Putamen (tissue), 1 donor: ENCODE results near the gene SYT2.
"Not testable (repeated sequence)": the region's sequence is repeated elsewhere in the genome, so short reads cannot be mapped to it uniquely, and the experiment has no call there.

Experiments
- DNase-seq: peaks from one replicate; pipeline ENCODE4 v3.0.0-alpha.2; 2016; ENCODE audit warnings: low spot score

SYT2 gene

GRCh38 chr1:202710070-202711045 is at the start of gene SYT2:
Gene SYT2, minus strand, starts transcription at chr1:202710454. Its CDS starts 104,682 bp downstream, at chr1:202605772.
- no peak for DNase-seq

- DNase-seq, result no peak
Measured at GRCh38 chr1:202756391-202756790, 46.1 kb upstream of the SYT2 start.

- no peak for DNase-seq
Measured at GRCh38 chr1:202754293-202754692, 44.0 kb upstream of the SYT2 start.

- no peak for DNase-seq
Measured at GRCh38 chr1:202752774-202753173, 42.5 kb upstream of the SYT2 start.

GRCh38 chr1:202750761-202751160 is 40.5 kb upstream of the SYT2 start:
- DNase-seq, result no peak

GRCh38 chr1:202750024-202750423 is 39.8 kb upstream of the SYT2 start:
- no peak for DNase-seq

GRCh38 chr1:202745323-202745888 is 35.2 kb upstream of the SYT2 start:
- DNase-seq, result no peak

- DNase-seq, result not testable (repeated sequence)
Measured at GRCh38 chr1:202744770-202745169, 34.5 kb upstream of the SYT2 start.

- no peak for DNase-seq
Measured at GRCh38 chr1:202742496-202742895, 32.2 kb upstream of the SYT2 start.

- DNase-seq, result no peak
Measured at GRCh38 chr1:202733251-202733650, 23.0 kb upstream of the SYT2 start.

GRCh38 chr1:202728951-202729350 is 18.7 kb upstream of the SYT2 start:
- no peak for DNase-seq

GRCh38 chr1:202725526-202725925 is 15.3 kb upstream of the SYT2 start:
- no peak for DNase-seq

GRCh38 chr1:202723708-202724107 is 13.5 kb upstream of the SYT2 start:
- DNase-seq, result no peak

GRCh38 chr1:202723046-202723445 is 12.8 kb upstream of the SYT2 start:
- DNase-seq, result not testable (repeated sequence)

- no peak for DNase-seq
Measured at GRCh38 chr1:202716654-202717053, 6.4 kb upstream of the SYT2 start.

GRCh38 chr1:202714202-202714601 is 3.9 kb upstream of the SYT2 start:
- not testable (repeated sequence) for DNase-seq

- no peak for DNase-seq
Measured at GRCh38 chr1:202713110-202713509, 2.9 kb upstream of the SYT2 start.

GRCh38 chr1:202711949-202712635 is 1.8 kb upstream of the SYT2 start:
- DNase-seq, result no peak

- no peak for DNase-seq
Measured at GRCh38 chr1:202709276-202710041, 795 bp downstream of the SYT2 start.

- no peak for DNase-seq
Measured at GRCh38 chr1:202708456-202709275, 1.6 kb downstream of the SYT2 start.

- no peak for DNase-seq
Measured at GRCh38 chr1:202706851-202707250, 3.4 kb downstream of the SYT2 start.
